Gastroesophageal sphincter (tissue), 3 donors: ENCODE measurements around the gene SLC9A7.

Experiments used
- EP300 ChIP-seq: sonication (generic); formaldehyde crosslinking; IDR thresholded peaks from one replicate; pipeline ENCODE4 v1.6.1; 2017; ENCODE audit warnings: antibody characterized with exemption, mild to moderate bottlenecking
- POLR2A ChIP-seq, 2 donors: fragments of 450-650 bp; IDR thresholded peaks; one replicate each; pipeline ENCODE4 v1.6.1; 2017; ENCODE audit warnings: antibody characterized with exemption in 2 of 2, mild to moderate bottlenecking in 2 of 2, moderate library complexity in 1 of 2
- POLR2AphosphoS5 ChIP-seq: sonication (generic); formaldehyde crosslinking; IDR thresholded peaks from one replicate; pipeline ENCODE4 v1.6.1; 2017; ENCODE audit warnings: antibody characterized with exemption
- TF ChIP-seq, protein P1 (sequence below), 4 experiments: fragments of 200-600 bp in 2 of 4; fragments of 450-650 bp in 2 of 4; sonication (generic) in 1 of 4; IDR thresholded peaks; one replicate each; pipeline ENCODE4 v1.5.1; 2017 to 2019; ENCODE audit warnings: antibody characterized with exemption in 4 of 4, mild to moderate bottlenecking in 2 of 4, moderate library complexity in 2 of 4

DNA sequence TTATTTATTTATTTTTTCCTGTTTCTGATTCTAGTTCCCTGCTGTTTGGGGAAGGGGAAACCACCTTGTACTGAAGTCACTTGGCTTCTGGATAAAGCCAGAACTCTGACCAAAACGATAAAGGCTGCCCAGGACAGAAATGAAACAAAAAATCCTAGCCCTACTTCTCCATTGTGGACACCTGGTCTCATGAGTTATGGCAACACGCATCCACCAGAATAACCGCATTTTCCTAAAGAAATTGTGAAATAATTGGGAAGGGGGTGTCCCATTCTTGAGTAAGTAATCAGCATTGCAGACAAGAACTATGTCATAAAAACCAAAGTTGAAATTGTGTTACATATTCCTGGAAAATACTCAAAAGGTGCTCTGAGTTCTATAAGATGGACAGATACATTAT, 42.1 kb downstream of the SLC9A7 start:
- TF ChIP-seq, protein P1, sequence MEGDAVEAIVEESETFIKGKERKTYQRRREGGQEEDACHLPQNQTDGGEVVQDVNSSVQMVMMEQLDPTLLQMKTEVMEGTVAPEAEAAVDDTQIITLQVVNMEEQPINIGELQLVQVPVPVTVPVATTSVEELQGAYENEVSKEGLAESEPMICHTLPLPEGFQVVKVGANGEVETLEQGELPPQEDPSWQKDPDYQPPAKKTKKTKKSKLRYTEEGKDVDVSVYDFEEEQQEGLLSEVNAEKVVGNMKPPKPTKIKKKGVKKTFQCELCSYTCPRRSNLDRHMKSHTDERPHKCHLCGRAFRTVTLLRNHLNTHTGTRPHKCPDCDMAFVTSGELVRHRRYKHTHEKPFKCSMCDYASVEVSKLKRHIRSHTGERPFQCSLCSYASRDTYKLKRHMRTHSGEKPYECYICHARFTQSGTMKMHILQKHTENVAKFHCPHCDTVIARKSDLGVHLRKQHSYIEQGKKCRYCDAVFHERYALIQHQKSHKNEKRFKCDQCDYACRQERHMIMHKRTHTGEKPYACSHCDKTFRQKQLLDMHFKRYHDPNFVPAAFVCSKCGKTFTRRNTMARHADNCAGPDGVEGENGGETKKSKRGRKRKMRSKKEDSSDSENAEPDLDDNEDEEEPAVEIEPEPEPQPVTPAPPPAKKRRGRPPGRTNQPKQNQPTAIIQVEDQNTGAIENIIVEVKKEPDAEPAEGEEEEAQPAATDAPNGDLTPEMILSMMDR (IDR thresholded peaks at IDR 0.05): no peak
- TF ChIP-seq POLR2AphosphoS5: no peak
- TF ChIP-seq POLR2A (IDR thresholded peaks at IDR 0.05): no peak
- no peak for TF ChIP-seq EP300
